Lower leg skin (tissue), 3 donors: ENCODE measurements around the gene TNPO3.

Experiments
- CTCF ChIP-seq, 3 donors: fragments of 450-650 bp; IDR thresholded peaks; one replicate each; pipeline ENCODE4 v1.5.1; 2016; ENCODE audit warnings: antibody characterized with exemption in 3 of 3, mild to moderate bottlenecking in 3 of 3, moderate library complexity in 2 of 3
- POLR2A ChIP-seq, 2 donors: fragments of 450-650 bp; IDR thresholded peaks; one replicate each; pipeline ENCODE4 v1.6.1; 2016 to 2017; ENCODE audit warnings: antibody characterized with exemption in 2 of 2, mild to moderate bottlenecking in 1 of 2, moderate library complexity in 1 of 2

GRCh38 chr7:128939861-128940410, 115.0 kb downstream of the TNPO3 start:
- TF ChIP-seq CTCF (IDR thresholded peaks at IDR 0.05) = no peak
- TF ChIP-seq POLR2A (IDR thresholded peaks at IDR 0.05) = no peak
